ENCODE data around the gene CSPG4.
A peak's percentile ranks its signal among the peaks of the same experiment; 100 is the strongest.
"Not testable (repeated sequence)": the region's sequence is repeated elsewhere in the genome, so short reads cannot be mapped to it uniquely, and the experiment has no call there.

Gene CSPG4

GRCh38 chr15:75639191-75639708 lies 73.4 kb downstream of the CSPG4 start:
- H3K4me3 ChIP-seq (ENCODE audit: low read depth, low read length), result peak overlapping the region; percentile 99
- peaks cover 2% of the 10 kb centered on the region for H3K4me1 ChIP-seq (ENCODE audit: control insufficient read depth, insufficient read depth, low read length)
- H3K9ac ChIP-seq (ENCODE audit: low read depth, low read length), result peak overlapping the region; percentile 94
- H3K36me3 ChIP-seq (ENCODE audit: control insufficient read depth, insufficient read depth, low read length), result peaks cover 7% of the 10 kb centered on the region
- H3K27me3 ChIP-seq (ENCODE audit: control insufficient read depth, insufficient read depth, low read length), result no peaks in the 10 kb centered on the region
- no peaks in the 10 kb centered on the region for H3K9me3 ChIP-seq (ENCODE audit: control insufficient read depth, insufficient read depth, low read length)

GRCh38 chr15:75637245-75638009 lies 75.2 kb downstream of the CSPG4 start:
- peaks cover 7% of the 10 kb centered on the region for H3K36me3 ChIP-seq (ENCODE audit: control insufficient read depth, insufficient read depth, low read length)
- no peak overlapping the region for H3K4me3 ChIP-seq (ENCODE audit: low read depth, low read length)
- peaks cover 2% of the 10 kb centered on the region for H3K4me1 ChIP-seq (ENCODE audit: control insufficient read depth, insufficient read depth, low read length)

DNA sequence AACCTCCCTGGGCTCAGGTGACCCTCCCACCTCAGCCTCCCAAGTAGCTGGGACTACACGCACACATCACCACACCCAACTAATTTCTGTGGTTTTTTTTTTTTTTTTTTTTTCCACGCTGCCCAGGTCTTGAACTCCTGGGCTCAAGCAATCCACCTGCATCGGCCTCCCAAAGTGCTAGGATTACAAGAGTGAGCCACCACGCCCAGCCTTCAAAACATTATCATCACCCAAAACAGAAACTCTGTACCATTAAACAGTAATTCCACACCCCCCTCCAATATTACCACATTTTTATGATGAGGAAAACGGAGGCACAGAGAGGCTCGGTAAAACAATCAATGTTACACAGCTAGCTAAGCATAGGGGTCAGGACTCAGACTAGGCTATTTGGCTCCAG lies 76.6 kb downstream of the CSPG4 start:
- H3K9me3 ChIP-seq (ENCODE audit: control insufficient read depth, insufficient read depth, low read length), result no peaks in the 10 kb centered on the region
- no peaks in the 10 kb centered on the region for H3K27me3 ChIP-seq (ENCODE audit: control insufficient read depth, insufficient read depth, low read length)
- no peak overlapping the region for H3K4me3 ChIP-seq (ENCODE audit: low read depth, low read length)
- peaks cover 7% of the 10 kb centered on the region for H3K36me3 ChIP-seq (ENCODE audit: control insufficient read depth, insufficient read depth, low read length)
- H3K4me1 ChIP-seq (ENCODE audit: control insufficient read depth, insufficient read depth, low read length), result peaks cover 2% of the 10 kb centered on the region
- no peak overlapping the region for H3K9ac ChIP-seq (ENCODE audit: low read depth, low read length)

More at GRCh38 chr15:75637245-75638009, 75.2 kb downstream of the CSPG4 start:
- H3K9me3 ChIP-seq (ENCODE audit: control insufficient read depth, insufficient read depth, low read length), result no peaks in the 10 kb centered on the region
- no peaks in the 10 kb centered on the region for H3K27me3 ChIP-seq (ENCODE audit: control insufficient read depth, insufficient read depth, low read length)
- no peak overlapping the region for H3K9ac ChIP-seq (ENCODE audit: low read depth, low read length)

DNA sequence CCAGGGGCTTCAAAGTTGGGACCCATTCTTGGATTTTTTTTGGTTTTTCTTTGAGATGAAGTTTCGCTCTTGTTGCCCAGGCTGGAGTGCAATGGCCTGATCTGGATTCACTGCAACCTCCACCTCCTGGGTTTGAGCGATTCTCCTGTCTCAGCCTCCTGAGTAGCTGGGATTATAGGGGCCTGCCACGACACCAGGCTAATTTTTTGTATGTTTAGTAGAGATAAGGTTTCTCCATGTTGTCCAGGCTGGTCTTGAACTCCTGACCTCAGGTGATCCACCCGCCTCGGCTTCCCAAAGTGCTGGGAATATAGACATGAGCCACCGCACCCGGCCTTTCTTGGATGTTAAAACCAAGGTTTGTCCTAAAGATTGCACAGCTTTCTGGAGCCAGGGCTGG lies 78.7 kb downstream of the CSPG4 start:
- not testable (repeated sequence) for H3K9ac ChIP-seq (ENCODE audit: low read depth, low read length); H3K36me3 ChIP-seq (ENCODE audit: control insufficient read depth, insufficient read depth, low read length)

DNA sequence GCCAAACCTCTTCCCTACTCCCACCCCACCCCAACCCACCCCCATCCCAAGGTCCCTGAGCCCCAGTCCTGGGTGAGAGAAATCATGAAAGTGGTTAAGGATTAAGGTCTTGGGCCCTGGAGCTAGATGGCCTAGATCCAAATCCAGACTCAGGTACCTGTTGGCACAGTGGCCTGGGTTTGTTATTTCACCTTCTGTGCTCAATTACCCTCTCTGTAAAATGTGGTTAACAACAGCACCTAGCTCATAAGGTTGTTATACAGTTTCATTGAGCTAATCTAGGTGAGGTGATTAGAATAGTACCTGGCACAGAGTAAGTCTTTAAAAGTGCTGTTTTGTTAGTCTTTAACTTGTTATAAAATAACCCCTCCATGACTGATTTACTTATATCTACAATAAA lies 80.7 kb downstream of the CSPG4 start:
- no peak overlapping the region for H3K9ac ChIP-seq (ENCODE audit: low read depth, low read length)
- no peak overlapping the region for H3K4me3 ChIP-seq (ENCODE audit: low read depth, low read length)
- H3K36me3 ChIP-seq (ENCODE audit: control insufficient read depth, insufficient read depth, low read length), result peaks cover 1% of the 10 kb centered on the region
- peaks cover 2% of the 10 kb centered on the region for H3K4me1 ChIP-seq (ENCODE audit: control insufficient read depth, insufficient read depth, low read length)
- H3K9me3 ChIP-seq (ENCODE audit: control insufficient read depth, insufficient read depth, low read length), result no peaks in the 10 kb centered on the region
- H3K27me3 ChIP-seq (ENCODE audit: control insufficient read depth, insufficient read depth, low read length), result no peaks in the 10 kb centered on the region

More for the DNA sequence above, 78.7 kb downstream of the CSPG4 start:
- not testable (repeated sequence) for H3K4me3 ChIP-seq (ENCODE audit: low read depth, low read length); H3K27me3 ChIP-seq (ENCODE audit: control insufficient read depth, insufficient read depth, low read length); H3K9me3 ChIP-seq (ENCODE audit: control insufficient read depth, insufficient read depth, low read length); H3K4me1 ChIP-seq (ENCODE audit: control insufficient read depth, insufficient read depth, low read length)

GRCh38 chr15:75625542-75626347 lies 86.9 kb downstream of the CSPG4 start, which contains the start of gene SNUPN:
TSS of gene SNUPN (minus strand) at chr15:75625725. CDS start at chr15:75621051, 4,674 bp downstream.
- Histone ChIP-seq H3K36me3 (ENCODE audit: control insufficient read depth, insufficient read depth, low read length) (no peaks in the 10 kb centered on the region), H3K9me3 (ENCODE audit: control insufficient read depth, insufficient read depth, low read length) (no peaks in the 10 kb centered on the region), H3K4me3 (ENCODE audit: low read depth, low read length) (peak within 1 kb of the TSS; percentile 92), H3K4me1 (ENCODE audit: control insufficient read depth, insufficient read depth, low read length) (no peaks in the 10 kb centered on the region), H3K9ac (ENCODE audit: low read depth, low read length) (peak within 1 kb of the TSS; percentile 82), H3K27me3 (ENCODE audit: control insufficient read depth, insufficient read depth, low read length) (no peaks in the 10 kb centered on the region)

Data from iPS-15b (cell line).